Naive thymus-derived CD8-positive, alpha-beta T cell (primary cell): ENCODE measurements around the gene PCNX2. TPM values are rescaled to one million over a fixed set of nuclear protein-coding genes. Genes with fewer than 3 reads are reported as not detected.
"Not testable (repeated sequence)": the region's sequence is repeated elsewhere in the genome, so short reads cannot be mapped to it uniquely, and the experiment has no call there.

Source experiments
- ATAC-seq, 2 donors: fragments of 150-1000 bp; cut with Tn5 transposase in 1 of 2; sonication (Bioruptor Pico), chemical (Tn5 transposase) in 1 of 2; 1 replicate in 1 of 2; 2 replicates in 1 of 2; pipeline ENCODE4 v1.10.0; 2021; ENCODE audit warnings: mild to moderate bottlenecking in 2 of 2, moderate library complexity in 2 of 2
- POLR2A ChIA-PET: fragments of 350-600 bp; sonication (Branson Sonifier 250); formaldehyde crosslinking; loops from one replicate; lab custom pipeline; 2021; ENCODE audit warnings: antibody characterized with exemption; lab: Charles Lee
- DNase-seq, 10 donors: peaks; one replicate each; pipeline versions ENCODE4 v3.0.0 to v3.0.0-alpha.2; 2020 to 2022
- H3K27ac Mint-ChIP-seq, 10 donors: one replicate each; pipeline ENCODE4 v1.8.0; 2020 to 2022; ENCODE audit warnings: mild to moderate bottlenecking in 10 of 10, mixed read lengths in 10 of 10, moderate library complexity in 4 of 10, inconsistent platforms in 1 of 10
- H3K27me3 Mint-ChIP-seq, 5 donors: one replicate each; pipeline ENCODE4 v1.8.0; 2021 to 2022; ENCODE audit warnings: mixed read lengths in 5 of 5
- H3K36me3 Mint-ChIP-seq, 3 donors: one replicate each; pipeline ENCODE4 v1.8.0; 2020 to 2022; ENCODE audit warnings: mixed read lengths in 3 of 3, mild to moderate bottlenecking in 2 of 3, inconsistent platforms in 1 of 3
- H3K4me1 Mint-ChIP-seq, 4 donors: one replicate each; pipeline ENCODE4 v1.8.0; 2021 to 2022; ENCODE audit warnings: mixed read lengths in 4 of 4
- H3K4me3 Mint-ChIP-seq, 10 donors: one replicate each; pipeline ENCODE4 v1.8.0; 2020 to 2022; ENCODE audit warnings: mild to moderate bottlenecking in 10 of 10, mixed read lengths in 10 of 10, moderate library complexity in 6 of 10, inconsistent platforms in 1 of 10
- H3K9me3 Mint-ChIP-seq, 9 donors: one replicate each; pipeline ENCODE4 v1.8.0; 2020 to 2022; ENCODE audit warnings: mixed read lengths in 9 of 9, mild to moderate bottlenecking in 3 of 9, inconsistent platforms in 1 of 9, moderate library complexity in 1 of 9
- polyA plus RNA-seq, 3 donors: library from polyadenylated mRNA; unstranded; fragments of 300-500 nt; fragmentation: Illumina TruSeq; gene quantifications; one replicate each; pipeline ENCODE4 v1.2.3, GENCODE V29; 2021
- total RNA-seq, 8 experiments: library from RNA in 2 of 8; stranded (reverse) in 2 of 8; gene quantifications; one replicate each; pipeline ENCODE4 v1.2.3 and lab custom pipeline; 2021 to 2026

Gene PCNX2
- total and polyA plus RNA-seq, 5 experiments from 2014 or later: 2.2 to 54.8 (median 6.9) TPM

GRCh38 chr1:233097546-233097945 is 198.0 kb downstream of the PCNX2 start:
- H3K36me3 Mint-ChIP-seq: peaks cover 4 to 33% (median 18%) of the 10 kb centered on the region in 3 donors
- peaks cover 0 to 6% (median under 1%) of the 10 kb centered on the region in 4 donors for H3K4me1 Mint-ChIP-seq
- POLR2A ChIA-PET: no interaction called here
- no peak overlapping the region for H3K27ac Mint-ChIP-seq
- no peaks in the 10 kb centered on the region for H3K9me3 Mint-ChIP-seq
- H3K27me3 Mint-ChIP-seq: no peaks in the 10 kb centered on the region
- no peak for DNase-seq
- no peak overlapping the region for H3K4me3 Mint-ChIP-seq
- no peak for ATAC-seq

GRCh38 chr1:233094691-233095090 is 200.8 kb downstream of the PCNX2 start:
- ATAC-seq (no peak), DNase-seq (no peak)
- POLR2A ChIA-PET: no interaction called here
- Mint-ChIP-seq H3K27ac (peak overlapping the region in 1 of 10 donors; percentile 85), H3K36me3 (peaks cover 4 to 47% (median 35%) of the 10 kb centered on the region in 3 donors), H3K4me3 (no peak overlapping the region), H3K27me3 (no peaks in the 10 kb centered on the region), H3K4me1 (peaks cover 4 to 13% (median 5%) of the 10 kb centered on the region in 4 donors), H3K9me3 (no peaks in the 10 kb centered on the region)

GRCh38 chr1:233094269-233094668 is 201.3 kb downstream of the PCNX2 start:
- H3K4me3 Mint-ChIP-seq: no peak overlapping the region
- ATAC-seq (no peak), DNase-seq (no peak)
- peak overlapping the region in 1 of 10 donors; percentile 85 for H3K27ac Mint-ChIP-seq
- H3K9me3 Mint-ChIP-seq: no peaks in the 10 kb centered on the region
- H3K4me1 Mint-ChIP-seq: peaks cover 4 to 13% (median 5%) of the 10 kb centered on the region in 4 donors
- H3K27me3 Mint-ChIP-seq: no peaks in the 10 kb centered on the region
- peaks cover 4 to 49% (median 39%) of the 10 kb centered on the region in 3 donors for H3K36me3 Mint-ChIP-seq
- POLR2A ChIA-PET: no interaction called here

GRCh38 chr1:233090746-233091494 is 204.6 kb downstream of the PCNX2 start:
- Mint-ChIP-seq H3K4me3 (no peak overlapping the region), H3K27me3 (no peaks in the 10 kb centered on the region), H3K9me3 (no peaks in the 10 kb centered on the region), H3K4me1 (peaks cover 4 to 13% (median 6%) of the 10 kb centered on the region in 4 donors), H3K27ac (peak overlapping the region in 1 of 10 donors; percentile 3), H3K36me3 (peaks cover 2 to 50% (median 40%) of the 10 kb centered on the region in 3 donors)
- DNase-seq (no peak), ATAC-seq (no peak)
- POLR2A ChIA-PET: no interaction called here

- POLR2A ChIA-PET: no interaction called here
- no peak overlapping the region for H3K4me3 Mint-ChIP-seq
- peaks cover 8 to 48% (median 34%) of the 10 kb centered on the region in 3 donors for H3K36me3 Mint-ChIP-seq
- H3K9me3 Mint-ChIP-seq: no peaks in the 10 kb centered on the region
- no peak overlapping the region for H3K27ac Mint-ChIP-seq
- DNase-seq: no peak
- H3K4me1 Mint-ChIP-seq: peaks cover 4 to 13% (median 6%) of the 10 kb centered on the region in 4 donors
- no peaks in the 10 kb centered on the region for H3K27me3 Mint-ChIP-seq
- no peak for ATAC-seq
Measured at GRCh38 chr1:233089251-233089650, 206.3 kb downstream of the PCNX2 start.

GRCh38 chr1:233088613-233089012 is 206.9 kb downstream of the PCNX2 start:
- H3K27me3 Mint-ChIP-seq: no peaks in the 10 kb centered on the region
- no peak overlapping the region for H3K4me3 Mint-ChIP-seq
- peaks cover 4 to 11% (median 6%) of the 10 kb centered on the region in 4 donors for H3K4me1 Mint-ChIP-seq
- POLR2A ChIA-PET: no interaction called here
- no peak for ATAC-seq
- no peak overlapping the region for H3K27ac Mint-ChIP-seq
- H3K9me3 Mint-ChIP-seq: no peaks in the 10 kb centered on the region
- peaks cover 8 to 51% (median 37%) of the 10 kb centered on the region in 3 donors for H3K36me3 Mint-ChIP-seq
- no peak for DNase-seq

GRCh38 chr1:233086961-233087881 is 208.3 kb downstream of the PCNX2 start:
- peaks cover 0 to 3% (median 3%) of the 10 kb centered on the region in 4 donors for H3K4me1 Mint-ChIP-seq

GRCh38 chr1:233085566-233085965 is 210.0 kb downstream of the PCNX2 start:
- Mint-ChIP-seq H3K4me1 (peaks cover 0 to 1% (median 0%) of the 10 kb centered on the region in 4 donors), H3K27ac (no peak overlapping the region), H3K4me3 (no peak overlapping the region), H3K27me3 (no peaks in the 10 kb centered on the region), H3K9me3 (no peaks in the 10 kb centered on the region), H3K36me3 (peaks cover 8 to 45% (median 20%) of the 10 kb centered on the region in 3 donors)
- POLR2A ChIA-PET: no interaction called here
- ATAC-seq (no peak), DNase-seq (no peak)

More at GRCh38 chr1:233086961-233087881, 208.3 kb downstream of the PCNX2 start:
- Mint-ChIP-seq H3K9me3 (no peaks in the 10 kb centered on the region), H3K27me3 (no peaks in the 10 kb centered on the region), H3K36me3 (peaks cover 8 to 51% (median 30%) of the 10 kb centered on the region in 3 donors), H3K4me3 (no peak overlapping the region), H3K27ac (no peak overlapping the region)
- no peak for DNase-seq
- POLR2A ChIA-PET: no interaction called here
- no peak for ATAC-seq

GRCh38 chr1:233082778-233083550 is 212.6 kb downstream of the PCNX2 start:
- Mint-ChIP-seq H3K4me3 (no peak overlapping the region), H3K27ac (no peak overlapping the region), H3K36me3 (peaks cover 8 to 30% (median 12%) of the 10 kb centered on the region in 3 donors), H3K4me1 (peaks cover 0 to 1% (median 0%) of the 10 kb centered on the region in 4 donors), H3K27me3 (no peaks in the 10 kb centered on the region), H3K9me3 (no peaks in the 10 kb centered on the region)
- no peak for ATAC-seq
- DNase-seq: no peak
- POLR2A ChIA-PET: no interaction called here

- Mint-ChIP-seq H3K27me3 (no peaks in the 10 kb centered on the region), H3K4me1 (peaks cover 0 to under 1% (median 0%) of the 10 kb centered on the region in 4 donors), H3K36me3 (peaks cover 8 to 27% (median 9%) of the 10 kb centered on the region in 3 donors), H3K4me3 (no peak overlapping the region), H3K9me3 (no peaks in the 10 kb centered on the region), H3K27ac (no peak overlapping the region)
- no peak for DNase-seq
- no peak for ATAC-seq
- POLR2A ChIA-PET: no interaction called here
Measured at GRCh38 chr1:233081735-233082134, 213.8 kb downstream of the PCNX2 start.

- H3K36me3 Mint-ChIP-seq: peaks cover 13 to 24% (median 13%) of the 10 kb centered on the region in 3 donors
- H3K27ac Mint-ChIP-seq, H3K27me3 Mint-ChIP-seq, H3K9me3 Mint-ChIP-seq, H3K4me1 Mint-ChIP-seq, H3K4me3 Mint-ChIP-seq, DNase-seq, ATAC-seq, POLR2A ChIA-PET: not testable (repeated sequence)
Measured at GRCh38 chr1:233080827-233081226, 214.7 kb downstream of the PCNX2 start.

- Mint-ChIP-seq H3K36me3 (peaks cover 12 to 21% (median 13%) of the 10 kb centered on the region in 3 donors), H3K9me3 (peaks cover 0 to 11% (median 2%) of the 10 kb centered on the region in 9 donors)
Measured at GRCh38 chr1:233080286-233080685, 215.2 kb downstream of the PCNX2 start.

More at GRCh38 chr1:233080286-233080685, 215.2 kb downstream of the PCNX2 start:
- no peak for DNase-seq
- no peak overlapping the region for H3K4me3 Mint-ChIP-seq
- H3K27ac Mint-ChIP-seq: no peak overlapping the region
- H3K27me3 Mint-ChIP-seq: no peaks in the 10 kb centered on the region
- POLR2A ChIA-PET: no interaction called here
- H3K4me1 Mint-ChIP-seq: no peaks in the 10 kb centered on the region
- ATAC-seq: no peak
